H1 (cell line): ENCODE results near the gene ARL5C. TPM values are rescaled to one million over a fixed set of nuclear protein-coding genes. Genes with fewer than 3 reads are reported as not detected.

ENCODE experiments used
- CHD2 ChIP-seq: IDR thresholded peaks from 2 replicates; pipeline ENCODE4 v1.6.1; 2012; ENCODE audit warnings: low read length, improper control_type of control experiment
- EZH2 ChIP-seq: fragments of 200-600 bp; sonication (generic); IDR thresholded peaks from 2 replicates; pipeline ENCODE4 v1.7.1; 2012; ENCODE audit warnings: low read depth, mild to moderate bottlenecking, moderate library complexity, low read length, inconsistent platforms; ENCODE audit not compliant: severe bottlenecking
- RBBP5 ChIP-seq: IDR thresholded peaks from 2 replicates; pipeline ENCODE4 v1.7.1; 2012; ENCODE audit warnings: low read depth, mild to moderate bottlenecking, inconsistent platforms, low read length, moderate library complexity, borderline replicate concordance
- polyA plus RNA-seq, 7 experiments: library from polyadenylated mRNA; depleted of rRNA in 3 of 7; stranded (reverse) in 5 of 7; unstranded in 2 of 7; fragments of >200 nt in 5 of 7; fragments of 200-250 nt in 2 of 7; gene quantifications; 1 replicate in 5 of 7; 2 replicates in 1 of 7; 4 replicates in 1 of 7; pipeline versions ENCODE4 v1.2.1 to v1.2.3, GENCODE V29; 2011 to 2013; ENCODE audit warnings: missing spikeins in 2 of 7, mixed read lengths in 2 of 7
- total RNA-seq: library from RNA; stranded (reverse); fragmentation: NEBNext Ultra II Directional; extraction: Animal tissue kit (Norgen Biotek cat#: 25700); gene quantifications from 2 replicates; pipeline ENCODE4 v1.2.1, GENCODE V29; 2021

ARL5C gene
- total and polyA plus RNA-seq, 2 of the 8 experiments (the other 6 are each of a cell fraction or from before 2014, with no cell fraction given), result not detected

DNA sequence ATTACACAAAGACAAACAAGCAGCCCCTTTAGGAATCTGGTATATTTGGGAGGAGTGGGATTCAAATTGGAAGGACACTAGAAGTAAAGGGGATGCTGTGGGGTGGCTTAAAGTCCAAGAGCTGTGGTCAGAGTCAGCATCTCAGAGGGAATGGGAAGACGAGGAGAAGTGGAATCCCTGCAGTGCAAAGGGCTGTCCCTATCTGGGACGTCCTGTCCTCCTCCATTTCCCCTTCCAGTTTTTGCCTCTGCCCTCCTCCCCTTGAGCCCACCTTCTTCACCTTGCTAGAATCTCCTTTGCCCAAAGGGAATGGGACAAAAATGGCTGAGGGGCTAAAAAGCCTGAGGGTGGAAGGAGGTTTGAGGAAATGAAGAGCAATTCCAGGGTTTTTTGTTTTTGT lies 10.3 kb downstream of the ARL5C start (continued):
- TF ChIP-seq EZH2 (no peak), RBBP5 (no peak), CHD2 (no peak)
